ENCODE measurements around the gene SIRPB2. TPM values are rescaled to one million over a fixed set of nuclear protein-coding genes. Genes with fewer than 3 reads are reported as not detected.

The SIRPB2 gene
- total RNA-seq, result 8.2 TPM
- polyA plus RNA-seq (ENCODE audit: insufficient read depth, low read depth, low replicate concordance), result 0.86 TPM
- long read RNA-seq, donor 1, result 0 reads
- long read RNA-seq, donor 2, result 0 reads
- long read RNA-seq, donor 3, result 0 reads
- long read RNA-seq, donor 4, result 0 reads
- long read RNA-seq, donor 5, result 0 reads
- long read RNA-seq, donor 6, result 0 reads
- long read RNA-seq, donor 7, partial matches to known transcripts, result 0 of 1 reads
- long read RNA-seq, donor 7, other reads (novel, unspliced or antisense), result 1 of 1 reads
- long read RNA-seq, donor 8, result 0 reads
- long read RNA-seq, donor 9, result 0 reads
- long read RNA-seq, donor 10, result 0 reads

DNA sequence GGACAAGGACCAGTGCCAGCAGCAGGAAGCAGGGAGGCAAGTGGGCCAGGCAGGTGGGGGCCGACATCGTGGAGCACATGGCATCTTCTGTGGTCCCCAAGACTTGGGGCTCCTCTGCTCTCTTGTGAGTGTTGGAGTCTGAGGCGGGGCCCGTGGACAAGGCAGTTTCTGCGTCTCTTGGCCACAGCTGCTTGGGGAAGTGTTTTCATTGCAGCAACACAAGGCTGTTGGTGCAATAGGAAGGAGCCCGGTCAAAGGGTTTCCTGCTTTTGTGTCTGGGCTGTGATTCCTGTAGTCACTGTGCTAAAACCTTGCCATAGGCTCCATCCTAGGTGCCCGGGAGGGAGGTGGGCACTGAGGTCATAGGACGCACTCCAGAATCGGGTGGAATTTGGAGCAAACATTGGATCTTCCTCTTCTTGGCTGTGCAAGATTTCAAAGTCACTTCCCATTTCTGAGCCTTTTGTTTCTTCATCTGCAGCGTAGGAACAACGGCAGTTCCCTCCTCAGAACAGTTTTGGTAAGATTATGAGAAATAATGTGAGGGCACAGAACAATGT, at the start of gene SIRPB2:
Gene SIRPB2, minus strand, starts transcription at position 140 of the 560 bp plus-strand sequence. Its CDS starts 61 bp downstream, at position 79.
- Histone ChIP-seq H3K27me3 (ENCODE audit: control insufficient read depth, insufficient read depth, low read length) (no peaks in the 10 kb centered on the region), H3K4me3 (ENCODE audit: low read length in 3 of 3) (no peak within 1 kb of the TSS), H3K36me3 (ENCODE audit: control insufficient read depth in 2 of 3, insufficient read depth in 3 of 3, low read length in 3 of 3) (no peaks in the 10 kb centered on the region), H3K27ac (ENCODE audit: low read depth in 2 of 2, low read length in 2 of 2) (peak within 1 kb of the TSS; percentile 35 to 70), H3K4me1 (ENCODE audit: control insufficient read depth in 2 of 3, insufficient read depth in 2 of 3, low read depth in 1 of 3, low read length in 3 of 3) (no peaks in the 10 kb centered on the region), H3K9me3 (ENCODE audit: control insufficient read depth in 2 of 3, insufficient read depth in 1 of 3, low read length in 3 of 3) (no peaks in the 10 kb centered on the region), H3K9ac (ENCODE audit: low read length in 3 of 3) (no peak within 1 kb of the TSS)
- FAIRE-seq, result no peak
- DNase-seq, result no peak
- intact Hi-C loops (cut with DNase I), result no loop called here
- TF ChIP-seq, protein P1, sequence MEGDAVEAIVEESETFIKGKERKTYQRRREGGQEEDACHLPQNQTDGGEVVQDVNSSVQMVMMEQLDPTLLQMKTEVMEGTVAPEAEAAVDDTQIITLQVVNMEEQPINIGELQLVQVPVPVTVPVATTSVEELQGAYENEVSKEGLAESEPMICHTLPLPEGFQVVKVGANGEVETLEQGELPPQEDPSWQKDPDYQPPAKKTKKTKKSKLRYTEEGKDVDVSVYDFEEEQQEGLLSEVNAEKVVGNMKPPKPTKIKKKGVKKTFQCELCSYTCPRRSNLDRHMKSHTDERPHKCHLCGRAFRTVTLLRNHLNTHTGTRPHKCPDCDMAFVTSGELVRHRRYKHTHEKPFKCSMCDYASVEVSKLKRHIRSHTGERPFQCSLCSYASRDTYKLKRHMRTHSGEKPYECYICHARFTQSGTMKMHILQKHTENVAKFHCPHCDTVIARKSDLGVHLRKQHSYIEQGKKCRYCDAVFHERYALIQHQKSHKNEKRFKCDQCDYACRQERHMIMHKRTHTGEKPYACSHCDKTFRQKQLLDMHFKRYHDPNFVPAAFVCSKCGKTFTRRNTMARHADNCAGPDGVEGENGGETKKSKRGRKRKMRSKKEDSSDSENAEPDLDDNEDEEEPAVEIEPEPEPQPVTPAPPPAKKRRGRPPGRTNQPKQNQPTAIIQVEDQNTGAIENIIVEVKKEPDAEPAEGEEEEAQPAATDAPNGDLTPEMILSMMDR (IDR thresholded peaks at IDR 0.05; ENCODE audit: borderline replicate concordance, extremely low read depth, insufficient read depth), result no peak

DNA sequence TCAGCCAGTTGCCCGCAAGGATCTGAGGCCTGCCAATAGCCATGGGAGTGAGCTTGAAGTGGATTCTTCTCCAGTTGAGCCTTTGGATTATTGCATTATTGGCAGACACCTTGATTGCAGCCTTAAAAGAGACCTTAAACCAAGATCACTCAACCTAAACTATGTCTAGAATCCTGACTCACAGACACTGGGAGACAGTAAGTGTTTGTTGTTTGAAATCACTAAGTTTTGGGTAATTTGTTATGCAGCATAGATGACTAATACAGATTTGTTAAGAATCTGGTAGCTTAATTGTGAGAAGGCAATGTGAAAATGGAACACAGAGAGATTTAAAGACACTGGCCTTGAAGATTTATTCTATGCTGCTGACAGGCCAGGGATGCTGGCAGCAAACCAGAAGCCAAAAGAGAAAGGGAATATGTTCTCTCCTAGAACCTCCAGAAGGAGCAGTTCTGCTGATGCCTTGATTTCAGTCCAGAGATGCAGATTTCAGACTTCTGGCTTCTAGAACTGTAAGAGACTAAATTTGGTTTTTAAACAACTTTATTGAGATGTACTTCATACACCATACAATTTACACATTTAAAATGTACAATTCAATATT, 48.7 kb upstream of the SIRPB2 start:
- intact Hi-C loops (cut with DNase I), result no loop called here
- FAIRE-seq, result no peak

DNA sequence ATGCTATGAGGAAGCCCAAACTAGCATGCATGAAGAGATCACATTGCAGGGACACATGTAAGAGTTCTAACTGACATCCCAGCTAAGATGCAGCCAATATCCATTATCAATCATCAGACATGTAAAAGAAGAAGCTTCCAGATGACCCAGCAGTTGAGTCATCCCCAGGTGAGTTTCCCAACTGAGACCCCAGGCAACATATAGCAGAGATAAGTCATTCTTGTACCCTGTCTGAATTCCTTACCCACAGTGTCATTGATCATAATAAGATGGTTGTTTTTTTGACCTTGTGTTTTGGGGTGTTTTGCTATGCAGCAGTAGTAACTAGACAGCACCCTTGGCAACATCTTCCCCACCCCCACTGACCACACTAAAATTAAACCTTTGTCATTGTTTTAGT, 47.4 kb upstream of the SIRPB2 start:
- TF ChIP-seq, protein P1 (IDR thresholded peaks at IDR 0.05; ENCODE audit: borderline replicate concordance, extremely low read depth, insufficient read depth), result no peak
- Histone ChIP-seq H3K36me3 (ENCODE audit: control insufficient read depth in 2 of 3, insufficient read depth in 3 of 3, low read length in 3 of 3) (no peaks in the 10 kb centered on the region), H3K9me3 (ENCODE audit: control insufficient read depth in 2 of 3, insufficient read depth in 1 of 3, low read length in 3 of 3) (no peaks in the 10 kb centered on the region), H3K4me1 (ENCODE audit: control insufficient read depth in 2 of 3, insufficient read depth in 2 of 3, low read depth in 1 of 3, low read length in 3 of 3) (no peaks in the 10 kb centered on the region), H3K9ac (ENCODE audit: low read length in 3 of 3) (no peak overlapping the region), H3K27me3 (ENCODE audit: control insufficient read depth, insufficient read depth, low read length) (no peaks in the 10 kb centered on the region), H3K27ac (ENCODE audit: low read depth in 2 of 2, low read length in 2 of 2) (no peak overlapping the region), H3K4me3 (ENCODE audit: low read length in 3 of 3) (no peak overlapping the region)
- no peak for FAIRE-seq
- DNase-seq, result no peak
- intact Hi-C loops (cut with DNase I), result no loop called here

More for the DNA sequence above, 48.7 kb upstream of the SIRPB2 start:
- H3K27me3 ChIP-seq (ENCODE audit: control insufficient read depth, insufficient read depth, low read length), result no peaks in the 10 kb centered on the region
- no peaks in the 10 kb centered on the region for H3K36me3 ChIP-seq (ENCODE audit: control insufficient read depth in 2 of 3, insufficient read depth in 3 of 3, low read length in 3 of 3)
- no peak overlapping the region for H3K9ac ChIP-seq (ENCODE audit: low read length in 3 of 3)
- DNase-seq, result no peak
- no peak overlapping the region for H3K27ac ChIP-seq (ENCODE audit: low read depth in 2 of 2, low read length in 2 of 2)
- no peak overlapping the region for H3K4me3 ChIP-seq (ENCODE audit: low read length in 3 of 3)
- H3K4me1 ChIP-seq (ENCODE audit: control insufficient read depth in 2 of 3, insufficient read depth in 2 of 3, low read depth in 1 of 3, low read length in 3 of 3), result no peaks in the 10 kb centered on the region
- no peaks in the 10 kb centered on the region for H3K9me3 ChIP-seq (ENCODE audit: control insufficient read depth in 2 of 3, insufficient read depth in 1 of 3, low read length in 3 of 3)
- TF ChIP-seq, protein P1 (IDR thresholded peaks at IDR 0.05; ENCODE audit: borderline replicate concordance, extremely low read depth, insufficient read depth), result no peak

Data from kidney (tissue), 22 donors.